HG03097 (cell line): ENCODE results near the gene GRB10.
A peak's percentile ranks its signal among the peaks of the same experiment; 100 is the strongest.
"Not testable (repeated sequence)": the region's sequence is repeated elsewhere in the genome, so short reads cannot be mapped to it uniquely, and the experiment has no call there.

Source experiments
- ATAC-seq: cut with Tn5 transposase; IDR thresholded peaks from one replicate; pipeline ENCODE4 v1.9.1; 2021; ENCODE audit not compliant: unreplicated experiment, low FRiP score

GRB10 gene

GRCh38 chr7:50745835-50746234 is 36.9 kb downstream of the GRB10 start:
- no peak for ATAC-seq

GRCh38 chr7:50745336-50745735 is 37.4 kb downstream of the GRB10 start:
- no peak for ATAC-seq

- no peak for ATAC-seq
These were observed 38.8 kb downstream of the GRB10 start for GRCh38 chr7:50743893-50744292.

GRCh38 chr7:50743016-50743415 is 39.7 kb downstream of the GRB10 start:
- no peak for ATAC-seq

GRCh38 chr7:50742401-50742800 is 40.3 kb downstream of the GRB10 start:
- no peak for ATAC-seq

- peak; percentile 93 for ATAC-seq
These were observed 42.8 kb downstream of the GRB10 start for GRCh38 chr7:50739744-50740435.

- no peak for ATAC-seq
These were observed 43.8 kb downstream of the GRB10 start for GRCh38 chr7:50738932-50739331.

- ATAC-seq, result not testable (repeated sequence)
These were observed 46.9 kb downstream of the GRB10 start for GRCh38 chr7:50735836-50736235.

GRCh38 chr7:50735333-50735732 is 47.4 kb downstream of the GRB10 start:
- no peak for ATAC-seq

- no peak for ATAC-seq
These were observed 48.5 kb downstream of the GRB10 start for GRCh38 chr7:50734246-50734645.

GRCh38 chr7:50733552-50733951 is 49.1 kb downstream of the GRB10 start:
- no peak for ATAC-seq

GRCh38 chr7:50731703-50732582 is 50.8 kb downstream of the GRB10 start:
- ATAC-seq, result no peak

- no peak for ATAC-seq
These were observed 52.0 kb downstream of the GRB10 start for GRCh38 chr7:50730446-50731400.

- no peak for ATAC-seq
These were observed 52.7 kb downstream of the GRB10 start for GRCh38 chr7:50729962-50730361.

GRCh38 chr7:50728184-50728583 is 54.5 kb downstream of the GRB10 start:
- no peak for ATAC-seq

- no peak for ATAC-seq
These were observed 55.0 kb downstream of the GRB10 start for GRCh38 chr7:50727711-50728110.

GRCh38 chr7:50727072-50727471 is 55.6 kb downstream of the GRB10 start:
- ATAC-seq, result no peak

- ATAC-seq, result no peak
These were observed 56.9 kb downstream of the GRB10 start for GRCh38 chr7:50725774-50726173.

GRCh38 chr7:50724526-50725520 is 57.9 kb downstream of the GRB10 start:
- no peak for ATAC-seq

- ATAC-seq, result no peak
These were observed 58.8 kb downstream of the GRB10 start for GRCh38 chr7:50723888-50724287.
